SK-N-MC (cell line): Measurements from ENCODE around the gene PCDHB2.
A peak's percentile ranks its signal among the peaks of the same experiment; 100 is the strongest.
"Not testable (repeated sequence)": the region's sequence is repeated elsewhere in the genome, so short reads cannot be mapped to it uniquely, and the experiment has no call there.

Experiments used
- DNase-seq: peaks from one replicate; pipeline ENCODE4 v3.0.0-alpha.2; 2011; ENCODE audit warnings: low read depth, low spot score
- H3K27ac ChIP-seq: fragments of 200-600 bp; sonication (generic); 2 replicates; pipeline ENCODE4 v1.5.1; 2016; ENCODE audit warnings: mixed run types
- H3K36me3 ChIP-seq: fragments of 200-600 bp; sonication (generic); 2 replicates; pipeline ENCODE4 v1.6.1; 2017; ENCODE audit warnings: antibody characterized with exemption, low read length, mixed read lengths; ENCODE audit not compliant: insufficient read depth
- H3K4me3 ChIP-seq: fragments of 200-600 bp; sonication (generic); 2 replicates; pipeline ENCODE4 v1.5.1; 2016
- H3K9ac ChIP-seq: fragments of 200-600 bp; sonication (generic); 2 replicates; pipeline ENCODE4 v1.8.0; 2017; ENCODE audit warnings: mixed run types, mixed read lengths; ENCODE audit not compliant: insufficient read length
- H3K9me3 ChIP-seq: fragments of 200-600 bp; sonication (generic); 2 replicates; pipeline ENCODE4 v1.6.1; 2017; ENCODE audit warnings: low read depth, mild to moderate bottlenecking, antibody characterized with exemption, low read length, moderate library complexity, mixed read lengths
- EZH2 ChIP-seq: fragments of 200-600 bp; sonication (generic); IDR thresholded peaks from one replicate; pipeline ENCODE4 v1.6.1; 2017; ENCODE audit warnings: antibody characterized with exemption
- FOXP2 ChIP-seq: optimal IDR thresholded peaks from 2 replicates; pipeline ENCODE3; 2011; ENCODE audit warnings: mild to moderate bottlenecking, moderate library complexity; ENCODE audit not compliant: insufficient read depth; ENCODE audit errors: extremely low read length, control extremely low read depth
- POLR2AphosphoS5 ChIP-seq: IDR thresholded peaks from 2 replicates; pipeline ENCODE4 v1.6.1; 2012; ENCODE audit warnings: mild to moderate bottlenecking, low read depth, low read length, borderline replicate concordance

PCDHB2 gene

DNA sequence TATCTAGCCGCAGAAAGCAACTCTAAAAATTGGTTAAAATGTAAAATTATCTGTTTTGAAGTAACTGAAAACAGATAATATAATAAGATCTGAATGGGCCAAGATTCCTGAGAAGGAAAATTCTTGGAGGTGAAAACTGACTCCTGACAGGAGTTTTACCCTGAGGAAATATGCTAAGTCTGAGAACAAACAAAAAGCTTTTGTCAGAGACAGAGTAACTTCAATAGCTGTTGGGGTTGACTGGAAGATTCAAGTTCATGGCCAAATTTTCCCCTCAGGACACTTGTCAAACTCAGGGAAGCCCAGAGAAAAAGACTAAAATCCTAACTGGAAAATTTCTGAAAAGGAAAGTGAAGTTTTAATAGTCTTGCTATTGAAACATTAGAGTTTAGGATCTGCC is 32.9 kb downstream of the PCDHB2 start:
- TF ChIP-seq POLR2AphosphoS5 (no peak), EZH2 (no peak), FOXP2 (no peak)
- DNase-seq, result no peak
- no peak overlapping the region for H3K4me3 ChIP-seq
- no peak overlapping the region for H3K9ac ChIP-seq
- H3K27ac ChIP-seq, result no peak overlapping the region
- no peaks in the 10 kb centered on the region for H3K36me3 ChIP-seq
- H3K9me3 ChIP-seq, result no peaks in the 10 kb centered on the region; the same call in 1 of the 2 replicates

GRCh38 chr5:141135030-141135717 is 40.8 kb downstream of the PCDHB2 start, which contains the start of gene PCDHB5:
TSS of gene PCDHB5 (plus strand) at chr5:141135206. CDS start at chr5:141135435, 229 bp downstream.
- Histone ChIP-seq H3K9ac (peak within 1 kb of the TSS; percentile 88), H3K9me3 (peaks cover 4% of the 10 kb centered on the region), H3K36me3 (peaks cover 27% of the 10 kb centered on the region), H3K4me3 (peak within 1 kb of the TSS; percentile 78), H3K27ac (peak within 1 kb of the TSS; percentile 27)
- no peak for TF ChIP-seq EZH2
- no peak for TF ChIP-seq FOXP2
- TF ChIP-seq POLR2AphosphoS5, result peak; percentile 72
- peak; percentile 77 for DNase-seq

DNA sequence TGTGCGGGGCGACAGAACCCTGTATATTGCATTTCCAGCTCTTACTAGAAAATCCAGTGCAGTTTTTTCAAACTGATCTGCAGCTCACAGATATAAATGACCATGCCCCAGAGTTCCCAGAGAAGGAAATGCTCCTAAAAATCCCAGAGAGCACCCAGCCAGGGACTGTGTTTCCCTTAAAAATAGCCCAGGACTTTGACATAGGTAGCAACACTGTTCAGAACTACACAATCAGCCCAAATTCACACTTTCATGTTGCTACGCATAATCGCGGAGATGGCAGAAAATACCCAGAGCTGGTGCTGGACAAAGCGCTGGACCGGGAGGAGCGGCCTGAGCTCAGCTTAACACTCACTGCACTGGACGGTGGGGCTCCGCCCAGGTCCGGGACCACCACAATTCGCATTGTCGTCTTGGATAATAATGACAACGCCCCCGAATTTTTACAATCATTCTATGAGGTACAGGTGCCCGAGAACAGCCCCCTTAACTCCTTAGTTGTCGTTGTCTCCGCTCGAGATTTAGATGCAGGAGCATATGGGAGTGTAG is 41.4 kb downstream of the PCDHB2 start:
- H3K9ac ChIP-seq, result peak overlapping the region; percentile 88
- H3K4me3 ChIP-seq, result peak overlapping the region; percentile 78
- peaks cover 27% of the 10 kb centered on the region for H3K36me3 ChIP-seq
- peaks cover 4% of the 10 kb centered on the region for H3K9me3 ChIP-seq
- H3K27ac ChIP-seq, result peak overlapping the region; percentile 27; the same call in 1 of the 2 replicates
- TF ChIP-seq FOXP2 (no peak), POLR2AphosphoS5 (no peak)
- no peak for DNase-seq

- H3K9ac ChIP-seq, DNase-seq, H3K4me3 ChIP-seq, H3K27ac ChIP-seq, H3K9me3 ChIP-seq: not testable (repeated sequence)
- peaks cover 27% of the 10 kb centered on the region for H3K36me3 ChIP-seq
These were observed 42.9 kb downstream of the PCDHB2 start for GRCh38 chr5:141137346-141137745.
